Gastrocnemius medialis (tissue), 4 donors: ENCODE results near the gene THBD.

ENCODE experiments used
- POLR2A ChIP-seq, 2 donors: fragments of 450-650 bp; IDR thresholded peaks; one replicate each; pipeline ENCODE4 v1.6.1; 2017; ENCODE audit warnings: antibody characterized with exemption in 2 of 2, mild to moderate bottlenecking in 2 of 2, moderate library complexity in 2 of 2
- TF ChIP-seq, protein P1 (sequence below), 5 experiments: fragments of 450-650 bp in 3 of 5; fragments of 200-600 bp in 2 of 5; sonication (generic) in 2 of 5; IDR thresholded peaks in 4 of 5; conservative IDR thresholded peaks in 1 of 5; 1 replicate in 4 of 5; 2 replicates in 1 of 5; pipeline ENCODE4 v1.5.1; 2016 to 2019; ENCODE audit warnings: antibody characterized with exemption in 5 of 5, mild to moderate bottlenecking in 3 of 5, moderate library complexity in 3 of 5

DNA sequence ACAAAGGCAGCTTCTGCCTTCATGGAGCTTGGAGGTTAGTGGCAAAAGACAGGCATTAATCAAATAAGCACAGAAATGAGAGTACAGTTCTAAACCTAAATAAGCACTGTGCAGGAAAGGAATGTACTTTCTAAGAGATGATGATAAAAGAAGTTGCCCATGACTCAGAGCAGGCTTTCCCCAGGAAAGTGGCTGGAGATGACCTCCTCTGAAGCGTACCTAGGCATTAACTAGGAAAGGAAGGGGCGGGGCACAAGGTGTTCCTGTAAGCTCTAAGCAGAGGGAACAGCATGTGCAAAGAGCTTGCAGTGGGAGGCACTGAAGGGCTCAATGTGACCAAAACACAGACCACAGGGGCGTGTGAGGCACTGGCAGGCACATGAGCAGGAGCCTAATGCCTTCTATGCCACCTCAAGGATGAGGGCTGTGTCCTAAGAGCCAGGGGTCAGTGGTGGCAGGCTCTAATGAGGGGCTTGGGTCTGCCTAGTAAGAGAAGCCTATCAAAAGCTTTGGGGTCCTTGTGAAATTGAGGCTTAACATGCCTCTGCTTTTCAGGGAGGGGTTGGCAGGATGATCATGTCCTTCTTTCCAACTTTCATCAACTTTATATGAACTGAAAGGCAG, 9.5 kb downstream of the THBD start:
- TF ChIP-seq, protein P1, sequence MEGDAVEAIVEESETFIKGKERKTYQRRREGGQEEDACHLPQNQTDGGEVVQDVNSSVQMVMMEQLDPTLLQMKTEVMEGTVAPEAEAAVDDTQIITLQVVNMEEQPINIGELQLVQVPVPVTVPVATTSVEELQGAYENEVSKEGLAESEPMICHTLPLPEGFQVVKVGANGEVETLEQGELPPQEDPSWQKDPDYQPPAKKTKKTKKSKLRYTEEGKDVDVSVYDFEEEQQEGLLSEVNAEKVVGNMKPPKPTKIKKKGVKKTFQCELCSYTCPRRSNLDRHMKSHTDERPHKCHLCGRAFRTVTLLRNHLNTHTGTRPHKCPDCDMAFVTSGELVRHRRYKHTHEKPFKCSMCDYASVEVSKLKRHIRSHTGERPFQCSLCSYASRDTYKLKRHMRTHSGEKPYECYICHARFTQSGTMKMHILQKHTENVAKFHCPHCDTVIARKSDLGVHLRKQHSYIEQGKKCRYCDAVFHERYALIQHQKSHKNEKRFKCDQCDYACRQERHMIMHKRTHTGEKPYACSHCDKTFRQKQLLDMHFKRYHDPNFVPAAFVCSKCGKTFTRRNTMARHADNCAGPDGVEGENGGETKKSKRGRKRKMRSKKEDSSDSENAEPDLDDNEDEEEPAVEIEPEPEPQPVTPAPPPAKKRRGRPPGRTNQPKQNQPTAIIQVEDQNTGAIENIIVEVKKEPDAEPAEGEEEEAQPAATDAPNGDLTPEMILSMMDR (IDR thresholded peaks at IDR 0.05 in 4 of 5, conservative IDR thresholded peaks at IDR 0.05 in 1 of 5): no peak
- no peak for TF ChIP-seq POLR2A (IDR thresholded peaks at IDR 0.05)
